ENCODE measurements around the gene SNAPC5. TPM values are rescaled to one million over a fixed set of nuclear protein-coding genes. Genes with fewer than 3 reads are reported as not detected.

Gene SNAPC5, protein sequence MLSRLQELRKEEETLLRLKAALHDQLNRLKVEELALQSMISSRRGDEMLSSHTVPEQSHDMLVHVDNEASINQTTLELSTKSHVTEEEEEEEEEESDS
- total RNA-seq, result 14.5 and 18.0 TPM in 2 replicates

DNA sequence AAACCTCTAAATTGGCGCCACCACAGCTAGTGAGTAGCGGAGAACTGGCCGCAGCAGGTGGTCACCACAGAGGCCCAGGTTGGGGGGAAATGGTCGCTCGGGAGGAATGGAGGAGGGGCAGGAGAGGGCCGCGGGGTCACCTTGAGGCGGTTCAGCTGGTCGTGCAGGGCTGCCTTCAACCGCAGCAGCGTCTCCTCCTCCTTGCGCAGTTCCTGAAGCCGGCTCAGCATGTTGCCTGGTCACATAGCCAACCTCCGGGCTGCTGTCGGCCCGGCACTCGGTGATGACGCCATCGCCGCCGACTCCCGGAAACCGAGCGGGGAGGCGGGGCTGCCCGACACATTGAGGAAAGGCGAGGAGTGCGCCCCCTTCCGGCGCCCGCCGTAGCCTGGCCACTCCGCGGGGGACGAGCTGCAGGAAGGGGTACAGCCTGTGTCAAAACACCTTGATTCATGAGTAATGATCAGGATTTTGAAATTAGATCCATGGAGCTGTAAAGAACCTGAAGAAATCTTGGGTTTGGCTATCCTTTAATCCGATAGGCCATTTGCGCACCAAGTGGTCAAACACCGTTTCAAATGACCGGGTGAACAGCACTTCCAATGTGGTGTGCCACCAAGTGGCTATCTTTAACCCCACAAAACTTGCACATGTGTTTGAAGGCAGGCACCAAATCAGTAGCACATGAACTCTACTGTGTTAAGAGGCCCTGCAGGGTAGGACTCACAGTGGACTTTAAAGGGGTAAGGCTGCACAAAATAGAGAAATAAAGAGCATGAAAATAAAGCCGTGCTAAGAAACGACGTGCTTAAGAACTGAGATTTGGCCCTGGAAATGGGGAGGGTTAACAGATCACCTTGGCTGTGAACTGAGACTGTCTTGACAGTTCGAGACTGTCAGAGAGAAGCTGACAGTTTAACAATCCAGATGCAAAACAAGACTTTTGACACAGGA, at the start of gene SNAPC5:
TSS of gene SNAPC5 (minus strand) at position 261 of the 954 bp plus-strand sequence. CDS start at position 230, 31 bp downstream.
- peak within 1 kb of the TSS; percentile 98 for H3K4me2 ChIP-seq (ENCODE audit: insufficient read depth, low read length)
- DNase-seq (ENCODE audit: insufficient read length, low spot score, missing footprints), result peak; percentile 96
- peaks cover 43% of the 10 kb centered on the region for H3K79me2 ChIP-seq (ENCODE audit: insufficient read depth, low read length)
- H3K9me3 ChIP-seq (ENCODE audit: low read depth, low read length), result no peaks in the 10 kb centered on the region
- peak within 1 kb of the TSS; percentile 69 for H2AFZ ChIP-seq (ENCODE audit: low read length)
- TF ChIP-seq, protein P1, sequence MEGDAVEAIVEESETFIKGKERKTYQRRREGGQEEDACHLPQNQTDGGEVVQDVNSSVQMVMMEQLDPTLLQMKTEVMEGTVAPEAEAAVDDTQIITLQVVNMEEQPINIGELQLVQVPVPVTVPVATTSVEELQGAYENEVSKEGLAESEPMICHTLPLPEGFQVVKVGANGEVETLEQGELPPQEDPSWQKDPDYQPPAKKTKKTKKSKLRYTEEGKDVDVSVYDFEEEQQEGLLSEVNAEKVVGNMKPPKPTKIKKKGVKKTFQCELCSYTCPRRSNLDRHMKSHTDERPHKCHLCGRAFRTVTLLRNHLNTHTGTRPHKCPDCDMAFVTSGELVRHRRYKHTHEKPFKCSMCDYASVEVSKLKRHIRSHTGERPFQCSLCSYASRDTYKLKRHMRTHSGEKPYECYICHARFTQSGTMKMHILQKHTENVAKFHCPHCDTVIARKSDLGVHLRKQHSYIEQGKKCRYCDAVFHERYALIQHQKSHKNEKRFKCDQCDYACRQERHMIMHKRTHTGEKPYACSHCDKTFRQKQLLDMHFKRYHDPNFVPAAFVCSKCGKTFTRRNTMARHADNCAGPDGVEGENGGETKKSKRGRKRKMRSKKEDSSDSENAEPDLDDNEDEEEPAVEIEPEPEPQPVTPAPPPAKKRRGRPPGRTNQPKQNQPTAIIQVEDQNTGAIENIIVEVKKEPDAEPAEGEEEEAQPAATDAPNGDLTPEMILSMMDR (IDR thresholded peaks at IDR 0.05; ENCODE audit: extremely low read depth, low read depth, low read length), result peak; percentile 97
- H3K27ac ChIP-seq (ENCODE audit: low read depth, low read length), result peak within 1 kb of the TSS; percentile 86
- no peaks in the 10 kb centered on the region for H3K27me3 ChIP-seq (ENCODE audit: insufficient read depth, low read length)
- H3K4me3 ChIP-seq (ENCODE audit: insufficient read depth, low read length), result peak within 1 kb of the TSS; percentile 98
- H3K36me3 ChIP-seq (ENCODE audit: insufficient read depth, low read length), result peaks cover 80% of the 10 kb centered on the region
- peaks cover 31% of the 10 kb centered on the region for H4K20me1 ChIP-seq (ENCODE audit: insufficient read depth, low read length)
- peaks cover 19% of the 10 kb centered on the region for H3K4me1 ChIP-seq (ENCODE audit: insufficient read depth, low read length)

DNA sequence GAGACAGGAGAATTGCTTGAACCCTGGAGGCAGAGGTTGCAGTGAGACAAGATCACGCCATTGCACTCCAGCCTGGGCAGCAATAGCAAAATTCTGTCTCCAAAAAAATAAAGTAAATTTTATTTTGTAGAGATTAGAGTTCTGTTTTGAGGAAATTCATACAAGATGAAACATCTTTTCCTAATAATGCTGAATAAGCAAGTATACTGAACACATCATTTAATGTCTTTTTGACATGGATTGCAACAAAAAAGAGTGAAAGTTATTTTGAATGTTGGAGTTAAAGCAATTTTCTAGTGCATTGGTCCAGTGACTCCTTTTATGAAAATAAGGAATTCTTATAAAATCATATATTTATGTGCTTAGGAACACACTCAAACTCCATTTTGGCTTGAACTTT, 47.7 kb upstream of the SNAPC5 start:
- no peak overlapping the region for H3K4me2 ChIP-seq (ENCODE audit: insufficient read depth, low read length)
- TF ChIP-seq, protein P1 (IDR thresholded peaks at IDR 0.05; ENCODE audit: extremely low read depth, low read depth, low read length), result no peak
- H3K9me3 ChIP-seq (ENCODE audit: low read depth, low read length), result no peaks in the 10 kb centered on the region
- peaks cover 17% of the 10 kb centered on the region for H3K36me3 ChIP-seq (ENCODE audit: insufficient read depth, low read length)
- no peak overlapping the region for H3K4me3 ChIP-seq (ENCODE audit: insufficient read depth, low read length)
- no peak overlapping the region for H2AFZ ChIP-seq (ENCODE audit: low read length)
- H3K27me3 ChIP-seq (ENCODE audit: insufficient read depth, low read length), result no peaks in the 10 kb centered on the region
- no peaks in the 10 kb centered on the region for H3K4me1 ChIP-seq (ENCODE audit: insufficient read depth, low read length)
- H4K20me1 ChIP-seq (ENCODE audit: insufficient read depth, low read length), result no peaks in the 10 kb centered on the region
- no peaks in the 10 kb centered on the region for H3K79me2 ChIP-seq (ENCODE audit: insufficient read depth, low read length)
- no peak for DNase-seq (ENCODE audit: insufficient read length, low spot score, missing footprints)
- no peak overlapping the region for H3K27ac ChIP-seq (ENCODE audit: low read depth, low read length)

DNA sequence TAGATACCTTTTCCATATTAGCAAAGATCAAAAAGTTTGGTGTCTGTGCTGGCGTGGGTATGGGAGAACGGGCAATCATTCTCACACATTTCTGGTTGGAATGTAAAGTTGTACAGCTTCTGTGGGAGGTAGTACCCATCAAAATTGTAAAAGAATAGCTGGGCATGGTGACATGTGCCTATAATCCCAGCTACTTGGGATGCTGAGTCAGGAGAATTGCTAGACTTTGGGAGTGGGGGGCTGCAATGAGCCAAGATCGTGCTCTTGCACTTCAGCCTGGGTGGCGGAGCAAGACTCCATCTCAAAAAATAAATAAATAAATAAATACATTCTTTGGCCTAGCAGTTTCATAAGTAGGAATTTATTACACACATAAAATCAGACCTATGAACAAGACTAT, 45.3 kb upstream of the SNAPC5 start:
- Histone ChIP-seq H3K9me3 (ENCODE audit: low read depth, low read length) (no peaks in the 10 kb centered on the region), H3K27me3 (ENCODE audit: insufficient read depth, low read length) (no peaks in the 10 kb centered on the region), H4K20me1 (ENCODE audit: insufficient read depth, low read length) (no peaks in the 10 kb centered on the region), H2AFZ (ENCODE audit: low read length) (no peak overlapping the region), H3K4me3 (ENCODE audit: insufficient read depth, low read length) (no peak overlapping the region), H3K4me1 (ENCODE audit: insufficient read depth, low read length) (no peaks in the 10 kb centered on the region), H3K79me2 (ENCODE audit: insufficient read depth, low read length) (no peaks in the 10 kb centered on the region), H3K27ac (ENCODE audit: low read depth, low read length) (no peak overlapping the region), H3K4me2 (ENCODE audit: insufficient read depth, low read length) (no peak overlapping the region), H3K36me3 (ENCODE audit: insufficient read depth, low read length) (peaks cover 24% of the 10 kb centered on the region)
- TF ChIP-seq, protein P1 (IDR thresholded peaks at IDR 0.05; ENCODE audit: extremely low read depth, low read depth, low read length), result no peak
- no peak for DNase-seq (ENCODE audit: insufficient read length, low spot score, missing footprints)

DNA sequence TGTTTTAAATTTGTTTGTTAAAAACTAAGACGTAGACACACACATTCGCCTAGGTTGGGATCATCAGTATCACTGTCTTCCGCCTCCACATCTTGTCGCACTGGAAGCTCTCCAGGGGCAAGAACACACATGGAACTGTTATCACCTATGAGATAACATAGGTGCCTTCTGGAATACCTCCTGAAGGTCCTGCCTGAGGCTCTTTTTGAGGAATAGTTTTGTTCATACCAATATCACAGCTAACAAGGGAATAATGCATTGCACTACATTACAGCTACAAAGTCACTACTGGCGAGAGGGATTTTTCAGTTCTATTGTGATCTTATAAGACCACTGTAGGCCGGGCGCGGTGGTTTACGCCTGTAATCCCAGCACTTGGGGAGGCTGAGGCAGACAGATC, 37.5 kb upstream of the SNAPC5 start:
- no peak overlapping the region for H3K4me2 ChIP-seq (ENCODE audit: insufficient read depth, low read length)
- no peaks in the 10 kb centered on the region for H3K4me1 ChIP-seq (ENCODE audit: insufficient read depth, low read length)
- H3K79me2 ChIP-seq (ENCODE audit: insufficient read depth, low read length), result no peaks in the 10 kb centered on the region
- peaks cover 15% of the 10 kb centered on the region for H3K36me3 ChIP-seq (ENCODE audit: insufficient read depth, low read length)
- no peak overlapping the region for H3K4me3 ChIP-seq (ENCODE audit: insufficient read depth, low read length)
- TF ChIP-seq, protein P1 (IDR thresholded peaks at IDR 0.05; ENCODE audit: extremely low read depth, low read depth, low read length), result no peak
- no peak for DNase-seq (ENCODE audit: insufficient read length, low spot score, missing footprints)
- H3K27me3 ChIP-seq (ENCODE audit: insufficient read depth, low read length), result no peaks in the 10 kb centered on the region
- no peak overlapping the region for H2AFZ ChIP-seq (ENCODE audit: low read length)
- H3K9me3 ChIP-seq (ENCODE audit: low read depth, low read length), result no peaks in the 10 kb centered on the region
- H3K27ac ChIP-seq (ENCODE audit: low read depth, low read length), result no peak overlapping the region
- H4K20me1 ChIP-seq (ENCODE audit: insufficient read depth, low read length), result no peaks in the 10 kb centered on the region

Measured in osteoblast (primary cell).